ENCODE results near the gene EN2. TPM values are rescaled to one million over a fixed set of nuclear protein-coding genes. Genes with fewer than 3 reads are reported as not detected.

EN2 gene
- total and polyA plus RNA-seq, 2 of the 13 experiments (the other 11 are each of a cell fraction or from before 2014, with no cell fraction given): not detected

DNA sequence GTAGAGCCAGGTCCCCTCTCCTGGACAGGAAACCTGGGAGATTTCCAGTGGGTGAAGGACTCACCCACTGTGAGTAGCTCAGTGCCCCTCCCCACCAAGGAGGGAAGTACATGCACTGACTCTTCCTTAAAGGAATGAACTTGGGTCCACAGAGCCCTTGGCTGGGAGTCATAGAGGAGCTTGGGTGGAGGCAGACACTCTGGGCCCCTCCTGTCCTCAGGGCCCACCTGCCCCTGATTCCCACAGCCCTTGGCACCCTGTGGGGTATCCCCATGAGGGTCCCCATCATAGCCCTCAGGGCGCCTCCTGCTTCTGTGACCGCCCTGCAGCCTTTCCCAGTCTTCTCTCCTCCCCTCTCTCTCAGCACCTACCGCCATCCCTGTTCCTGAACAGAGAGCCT lies 3.7 kb downstream of the EN2 start:
- TF ChIP-seq, protein P1, sequence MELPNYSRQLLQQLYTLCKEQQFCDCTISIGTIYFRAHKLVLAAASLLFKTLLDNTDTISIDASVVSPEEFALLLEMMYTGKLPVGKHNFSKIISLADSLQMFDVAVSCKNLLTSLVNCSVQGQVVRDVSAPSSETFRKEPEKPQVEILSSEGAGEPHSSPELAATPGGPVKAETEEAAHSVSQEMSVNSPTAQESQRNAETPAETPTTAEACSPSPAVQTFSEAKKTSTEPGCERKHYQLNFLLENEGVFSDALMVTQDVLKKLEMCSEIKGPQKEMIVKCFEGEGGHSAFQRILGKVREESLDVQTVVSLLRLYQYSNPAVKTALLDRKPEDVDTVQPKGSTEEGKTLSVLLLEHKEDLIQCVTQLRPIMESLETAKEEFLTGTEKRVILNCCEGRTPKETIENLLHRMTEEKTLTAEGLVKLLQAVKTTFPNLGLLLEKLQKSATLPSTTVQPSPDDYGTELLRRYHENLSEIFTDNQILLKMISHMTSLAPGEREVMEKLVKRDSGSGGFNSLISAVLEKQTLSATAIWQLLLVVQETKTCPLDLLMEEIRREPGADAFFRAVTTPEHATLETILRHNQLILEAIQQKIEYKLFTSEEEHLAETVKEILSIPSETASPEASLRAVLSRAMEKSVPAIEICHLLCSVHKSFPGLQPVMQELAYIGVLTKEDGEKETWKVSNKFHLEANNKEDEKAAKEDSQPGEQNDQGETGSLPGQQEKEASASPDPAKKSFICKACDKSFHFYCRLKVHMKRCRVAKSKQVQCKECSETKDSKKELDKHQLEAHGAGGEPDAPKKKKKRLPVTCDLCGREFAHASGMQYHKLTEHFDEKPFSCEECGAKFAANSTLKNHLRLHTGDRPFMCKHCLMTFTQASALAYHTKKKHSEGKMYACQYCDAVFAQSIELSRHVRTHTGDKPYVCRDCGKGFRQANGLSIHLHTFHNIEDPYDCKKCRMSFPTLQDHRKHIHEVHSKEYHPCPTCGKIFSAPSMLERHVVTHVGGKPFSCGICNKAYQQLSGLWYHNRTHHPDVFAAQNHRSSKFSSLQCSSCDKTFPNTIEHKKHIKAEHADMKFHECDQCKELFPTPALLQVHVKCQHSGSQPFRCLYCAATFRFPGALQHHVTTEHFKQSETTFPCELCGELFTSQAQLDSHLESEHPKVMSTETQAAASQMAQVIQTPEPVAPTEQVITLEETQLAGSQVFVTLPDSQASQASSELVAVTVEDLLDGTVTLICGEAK (IDR thresholded peaks at IDR 0.05): no peak
- TF ChIP-seq, protein P1 (CRISPR knock-in tag; IDR thresholded peaks at IDR 0.05): no peak
- TF ChIP-seq PHB2 (IDR thresholded peaks at IDR 0.05; ENCODE audit: partially characterized antibody) (no peak), ZBTB7B (CRISPR knock-in tag; IDR thresholded peaks at IDR 0.05) (no peak), MTA3 (CRISPR knock-in tag; IDR thresholded peaks at IDR 0.05) (no peak), BHLHE40 (IDR thresholded peaks at IDR 0.05; ENCODE audit: low read length) (no peak), ZNF180 (CRISPR knock-in tag; IDR thresholded peaks at IDR 0.05; ENCODE audit: borderline replicate concordance, low read depth) (no peak), JUN (CRISPR knock-in tag; IDR thresholded peaks at IDR 0.05) (no peak), ZNF33A (CRISPR knock-in tag; IDR thresholded peaks at IDR 0.05; ENCODE audit: borderline replicate concordance) (no peak), YEATS4 (CRISPR knock-in tag; IDR thresholded peaks at IDR 0.05; ENCODE audit: borderline replicate concordance) (no peak)
- TF ChIP-seq, protein P2, sequence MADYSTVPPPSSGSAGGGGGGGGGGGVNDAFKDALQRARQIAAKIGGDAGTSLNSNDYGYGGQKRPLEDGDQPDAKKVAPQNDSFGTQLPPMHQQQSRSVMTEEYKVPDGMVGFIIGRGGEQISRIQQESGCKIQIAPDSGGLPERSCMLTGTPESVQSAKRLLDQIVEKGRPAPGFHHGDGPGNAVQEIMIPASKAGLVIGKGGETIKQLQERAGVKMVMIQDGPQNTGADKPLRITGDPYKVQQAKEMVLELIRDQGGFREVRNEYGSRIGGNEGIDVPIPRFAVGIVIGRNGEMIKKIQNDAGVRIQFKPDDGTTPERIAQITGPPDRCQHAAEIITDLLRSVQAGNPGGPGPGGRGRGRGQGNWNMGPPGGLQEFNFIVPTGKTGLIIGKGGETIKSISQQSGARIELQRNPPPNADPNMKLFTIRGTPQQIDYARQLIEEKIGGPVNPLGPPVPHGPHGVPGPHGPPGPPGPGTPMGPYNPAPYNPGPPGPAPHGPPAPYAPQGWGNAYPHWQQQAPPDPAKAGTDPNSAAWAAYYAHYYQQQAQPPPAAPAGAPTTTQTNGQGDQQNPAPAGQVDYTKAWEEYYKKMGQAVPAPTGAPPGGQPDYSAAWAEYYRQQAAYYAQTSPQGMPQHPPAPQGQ (CRISPR knock-in tag; IDR thresholded peaks at IDR 0.05; ENCODE audit: borderline replicate concordance): no peak
- TF ChIP-seq, protein P3, sequence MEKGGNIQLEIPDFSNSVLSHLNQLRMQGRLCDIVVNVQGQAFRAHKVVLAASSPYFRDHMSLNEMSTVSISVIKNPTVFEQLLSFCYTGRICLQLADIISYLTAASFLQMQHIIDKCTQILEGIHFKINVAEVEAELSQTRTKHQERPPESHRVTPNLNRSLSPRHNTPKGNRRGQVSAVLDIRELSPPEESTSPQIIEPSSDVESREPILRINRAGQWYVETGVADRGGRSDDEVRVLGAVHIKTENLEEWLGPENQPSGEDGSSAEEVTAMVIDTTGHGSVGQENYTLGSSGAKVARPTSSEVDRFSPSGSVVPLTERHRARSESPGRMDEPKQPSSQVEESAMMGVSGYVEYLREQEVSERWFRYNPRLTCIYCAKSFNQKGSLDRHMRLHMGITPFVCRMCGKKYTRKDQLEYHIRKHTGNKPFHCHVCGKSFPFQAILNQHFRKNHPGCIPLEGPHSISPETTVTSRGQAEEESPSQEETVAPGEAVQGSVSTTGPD (CRISPR knock-in tag; IDR thresholded peaks at IDR 0.05): no peak
- no peak for ATAC-seq
- in situ Hi-C loops (cut with HindIII; ENCODE audit: extremely low pct_ligation_motif_present, low pct_unique_long_range_greater_than_20kb) (no loop called here), intact Hi-C loops (cut with micrococcal nuclease; ENCODE audit: unreplicated experiment) (no loop called here)
- BruUV-seq (replicated peaks): no TSS peak
- no peaks in the 10 kb centered on the region for H3K79me2 ChIP-seq (ENCODE audit: insufficient read depth, low read length)
- WGBS (ENCODE audit: low lambda C conversion rate): 0% methylated on average over 2 of the region's 3 CpGs
- H3K36me3 ChIP-seq (replicated peaks in 1 of 2; ENCODE audit: control insufficient read depth in 1 of 2, insufficient read depth in 2 of 2, low read length in 2 of 2): no peaks in the 10 kb centered on the region
- POLR2A ChIA-PET: no interaction called here
- no peaks in the 10 kb centered on the region for H3K4me1 ChIP-seq (ENCODE audit: insufficient read depth, low read length)
- H3K4me3 ChIP-seq (replicated peaks in 1 of 3; ENCODE audit: insufficient read depth in 1 of 3, low read depth in 2 of 3, low read length in 3 of 3): no peak overlapping the region
- H3K27ac ChIP-seq (ENCODE audit: extremely low read length, insufficient read depth, low read length): no peak overlapping the region
- H2AFZ ChIP-seq (ENCODE audit: low read length): no peak overlapping the region
- CTCF ChIA-PET (ENCODE audit: low intra/inter-chr PET ratio, low total read pairs): no interaction called here
- no peak for DNase-seq (ENCODE audit: low spot score)
- H3K4me2 ChIP-seq (ENCODE audit: low read depth, low read length): no peak overlapping the region
- peaks cover 9 to 74% of the 10 kb centered on the region in 2 experiments for H3K27me3 ChIP-seq (ENCODE audit: control insufficient read depth in 1 of 2, insufficient read depth in 2 of 2, low read length in 2 of 2)
- FAIRE-seq: no peak
- H4K20me1 ChIP-seq (ENCODE audit: insufficient read depth, low read length): peaks cover 2% of the 10 kb centered on the region; the same call in 1 of the 2 replicates
- no peaks in the 10 kb centered on the region for H3K9me3 ChIP-seq (ENCODE audit: low read length)
- no peak overlapping the region for H3K9ac ChIP-seq (ENCODE audit: insufficient read depth, low read depth, low read length)

Measured in HepG2 (cell line).